IMR-90 (cell line): ENCODE results near the gene PRKCA. TPM values are rescaled to one million over a fixed set of nuclear protein-coding genes. Genes with fewer than 3 reads are reported as not detected.

Experiments
- ATAC-seq: fragments of 200-7000 bp; cut with Tn5 transposase; 2 replicates; pipeline ENCODE4 v1.9.1; 2020; ENCODE audit warnings: low read depth, mild to moderate bottlenecking, moderate library complexity
- BruUV-seq: library from RNA; stranded (reverse); fragments of 400-500 nt; replicated peaks from 2 replicates; lab custom pipeline; 2021; lab: Mats Ljungman, UMichigan
- CTCF ChIA-PET: fragments of 300-600 bp; formaldehyde crosslinking; extraction: SDS; loops from one replicate; lab custom pipeline; 2021; ENCODE audit warnings: antibody characterized with exemption; lab: Yijun Ruan, JAX
- POLR2A ChIA-PET: fragments of 300-600 bp; sonication (Branson Sonifier 250); formaldehyde crosslinking; loops from one replicate; lab custom pipeline; 2022; ENCODE audit warnings: antibody characterized with exemption; ENCODE audit not compliant: unreplicated experiment; lab: Charles Lee
- DNase-seq: peaks from one replicate; pipeline ENCODE4 v3.0.0; 2013
- H2AFZ ChIP-seq: replicated peaks from 2 replicates; pipeline ENCODE3; 2013; ENCODE audit warnings: low read length, mild to moderate bottlenecking; ENCODE audit not compliant: poor library complexity
- H2AK5ac ChIP-seq: 2 replicates; pipeline ENCODE4 v1.6.1; 2013; ENCODE audit warnings: low read depth, low read length, inconsistent platforms
- H2AK9ac ChIP-seq: replicated peaks from 2 replicates; pipeline ENCODE3; 2013; ENCODE audit warnings: mild to moderate bottlenecking, low read depth, low read length, moderate library complexity; ENCODE audit not compliant: poor library complexity
- H2BK120ac ChIP-seq: 2 replicates; pipeline ENCODE4 v1.6.1; 2013; ENCODE audit warnings: low read depth, low read length, inconsistent platforms
- H2BK15ac ChIP-seq: 3 replicates; pipeline ENCODE4 v1.6.1; 2013; ENCODE audit warnings: low read depth, low read length, inconsistent platforms
- H2BK20ac ChIP-seq: 2 replicates; pipeline ENCODE4 v1.6.1; 2013; ENCODE audit warnings: low read depth, mild to moderate bottlenecking, inconsistent platforms, low read length, moderate library complexity
- H2BK5ac ChIP-seq: 2 replicates; pipeline ENCODE4 v1.6.1; 2013; ENCODE audit warnings: mild to moderate bottlenecking, low read depth, low read length, inconsistent platforms; ENCODE audit not compliant: poor library complexity, severe bottlenecking
- H3K14ac ChIP-seq: replicated peaks from 2 replicates; pipeline ENCODE4 v1.6.1; 2013; ENCODE audit warnings: low read depth, low read length, inconsistent platforms
- H3K18ac ChIP-seq: 2 replicates; pipeline ENCODE4 v1.6.1; 2013; ENCODE audit warnings: low read depth, low read length, control low read depth
- H3K23ac ChIP-seq: 2 replicates; pipeline ENCODE4 v1.6.1; 2013; ENCODE audit warnings: low read depth, low read length, inconsistent platforms
- H3K27ac ChIP-seq: 2 replicates; pipeline ENCODE4 v1.5.1; 2013; ENCODE audit warnings: mild to moderate bottlenecking, control low read depth, low read length; ENCODE audit not compliant: insufficient read depth
- H3K27me3 ChIP-seq: 2 replicates; pipeline ENCODE4 v1.6.1; 2013; ENCODE audit warnings: low read length; ENCODE audit not compliant: control insufficient read depth, insufficient read depth
- H3K36me3 ChIP-seq: 2 replicates; pipeline ENCODE4 v1.6.1; 2013; ENCODE audit warnings: low read length, mixed read lengths; ENCODE audit not compliant: control insufficient read depth, insufficient read depth
- H3K4ac ChIP-seq: 2 replicates; pipeline ENCODE4 v1.6.1; 2013; ENCODE audit warnings: low read depth, low read length, inconsistent platforms
- H3K4me1 ChIP-seq: 2 replicates; pipeline ENCODE4 v1.6.1; 2013; ENCODE audit warnings: low read length, mixed read lengths; ENCODE audit not compliant: control insufficient read depth, insufficient read depth
- H3K4me2 ChIP-seq: 2 replicates; pipeline ENCODE4 v1.6.1; 2013; ENCODE audit warnings: low read depth, mild to moderate bottlenecking, control low read depth, low read length, moderate library complexity
- H3K4me3 ChIP-seq: 2 replicates; pipeline ENCODE4 v1.5.1; 2013; ENCODE audit warnings: low read depth, mild to moderate bottlenecking, control low read depth, low read length, moderate library complexity; ENCODE audit not compliant: insufficient read depth
- H3K56ac ChIP-seq: 2 replicates; pipeline ENCODE4 v1.6.1; 2013; ENCODE audit warnings: low read length, inconsistent platforms; ENCODE audit not compliant: insufficient read depth; ENCODE audit errors: extremely low read depth
- H3K79me1 ChIP-seq, 2 experiments: 2 replicates each; pipeline ENCODE4 v1.6.1; 2013; ENCODE audit warnings: low read length in 2 of 2, inconsistent platforms in 1 of 2, low read depth in 1 of 2
- H3K9ac ChIP-seq: 2 replicates; pipeline ENCODE4 v1.6.1; 2013; ENCODE audit warnings: low read depth, low read length, control low read depth
- H3K9me1 ChIP-seq: 2 replicates; pipeline ENCODE4 v1.6.1; 2013; ENCODE audit warnings: low read length, inconsistent platforms; ENCODE audit not compliant: insufficient read depth
- H3K9me3 ChIP-seq: 2 replicates; pipeline ENCODE4 v1.6.1; 2013; ENCODE audit warnings: low read length; ENCODE audit not compliant: control insufficient read depth, insufficient read depth
- H4K20me1 ChIP-seq: 2 replicates; pipeline ENCODE4 v1.6.1; 2013; ENCODE audit warnings: low read length, inconsistent platforms; ENCODE audit not compliant: insufficient read depth
- H4K5ac ChIP-seq: 2 replicates; pipeline ENCODE4 v1.6.1; 2013; ENCODE audit warnings: mild to moderate bottlenecking, low read depth, low read length, control low read depth
- H4K8ac ChIP-seq, 2 experiments: 2 replicates each; pipeline ENCODE4 v1.6.1; 2013; ENCODE audit warnings: low read depth in 2 of 2, low read length in 2 of 2, control low read depth in 1 of 2, inconsistent platforms in 1 of 2
- H4K91ac ChIP-seq: 2 replicates; pipeline ENCODE4 v1.6.1; 2013; ENCODE audit warnings: low read depth, low read length, inconsistent platforms; ENCODE audit not compliant: insufficient read depth
- BHLHE40 ChIP-seq: fragments of 150-350 bp; IDR thresholded peaks from 2 replicates; pipeline ENCODE4 v1.6.1; 2016; ENCODE audit warnings: mild to moderate bottlenecking, low read depth, low read length
- CEBPB ChIP-seq: IDR thresholded peaks from 2 replicates; pipeline ENCODE4 v1.6.1; 2012; ENCODE audit warnings: low read depth, low read length, improper control_type of control experiment
- FOS ChIP-seq: fragments of 150-350 bp; IDR thresholded peaks from 2 replicates; pipeline ENCODE4 v1.6.1; 2016; ENCODE audit warnings: low read depth, low read length
- MAZ ChIP-seq: IDR thresholded peaks from 2 replicates; pipeline ENCODE4 v1.6.1; 2012; ENCODE audit warnings: low read depth, mild to moderate bottlenecking, low read length, improper control_type of control experiment, moderate library complexity, borderline replicate concordance
- MXI1 ChIP-seq: IDR thresholded peaks from 2 replicates; pipeline ENCODE4 v1.6.1; 2012; ENCODE audit warnings: low read depth, mild to moderate bottlenecking, low read length, moderate library complexity, borderline replicate concordance
- NFE2L2 ChIP-seq: fragments of 150-350 bp; IDR thresholded peaks from 2 replicates; pipeline ENCODE4 v1.6.1; 2016; ENCODE audit warnings: low read depth, mild to moderate bottlenecking, low read length
- POLR2A ChIP-seq: IDR thresholded peaks from 2 replicates; pipeline ENCODE4 v1.6.1; 2012; ENCODE audit warnings: mild to moderate bottlenecking, low read depth, low read length
- RAD21 ChIP-seq: IDR thresholded peaks from 2 replicates; pipeline ENCODE4 v1.6.1; 2012; ENCODE audit warnings: low read length, improper control_type of control experiment
- RCOR1 ChIP-seq: IDR thresholded peaks from 2 replicates; pipeline ENCODE4 v1.6.1; 2012; ENCODE audit warnings: mild to moderate bottlenecking, low read length, improper control_type of control experiment; ENCODE audit not compliant: insufficient replicate concordance
- RFX5 ChIP-seq: IDR thresholded peaks from 2 replicates; pipeline ENCODE4 v1.8.0; 2012; ENCODE audit warnings: low read depth, mild to moderate bottlenecking, low read length, moderate library complexity
- SMC3 ChIP-seq: fragments of 150-350 bp; IDR thresholded peaks from 2 replicates; pipeline ENCODE4 v1.6.1; 2016; ENCODE audit warnings: low read depth, mild to moderate bottlenecking, antibody characterized with exemption, low read length, moderate library complexity
- WGBS, 2 experiments: methylation state at CpG; one replicate each; pipeline versions ENCODE4 v1.1.5 to v1.1.7; 2013; ENCODE audit warnings: missing lambda C conversion rate in 2 of 2; ENCODE audit not compliant: insufficient read length in 1 of 2; ENCODE audit errors: extremely low coverage in 2 of 2; 5-methylcytosine and 5-hydroxymethylcytosine counted together
- dilution Hi-C: fragments of 300-500 bp; cut with HindIII; formaldehyde crosslinking; loops from one replicate; pipeline ENCODE4 v1.14.3; 2018; ENCODE audit warnings: low sequenced_read_pairs; ENCODE audit not compliant: unreplicated experiment
- in situ Hi-C: fragments of 300-500 bp; cut with MboI; formaldehyde crosslinking; loops from 3 replicates; pipeline ENCODE4 v1.14.3; 2019; ENCODE audit warnings: low sequenced_read_pairs, inconsistent platforms, mixed read lengths
- intact Hi-C: fragments of 100-400 bp; cut with micrococcal nuclease; formaldehyde crosslinking; loops from 2 replicates; pipeline ENCODE4 v1.10.0; 2022
- polyA plus RNA-seq, 3 experiments: library from polyadenylated mRNA; depleted of rRNA; stranded (reverse); fragments of >200 nt; gene quantifications; 2 replicates each; pipeline ENCODE4 v1.2.3, GENCODE V29; 2012; ENCODE audit warnings: low replicate concordance in 1 of 3
- total RNA-seq: library from RNA; depleted of rRNA; stranded (reverse); fragments of >200 nt; gene quantifications from 2 replicates; pipeline ENCODE4 v1.2.3, GENCODE V29; 2012
- TF ChIP-seq, protein P1 (sequence below): fragments of 150-350 bp; IDR thresholded peaks from 2 replicates; pipeline ENCODE4 v1.6.1; 2017; ENCODE audit warnings: mild to moderate bottlenecking, antibody characterized with exemption, low read length, low read depth
- TF ChIP-seq, protein P2 (sequence below): conservative IDR thresholded peaks from 2 replicates; pipeline ENCODE4 v1.5.1; 2012; ENCODE audit warnings: mild to moderate bottlenecking, low read depth, low read length, improper control_type of control experiment

Gene PRKCA
- total and polyA plus RNA-seq, 2 of the 4 experiments (the other 2 are of a cell fraction) = 31.0 to 46.0 TPM

DNA sequence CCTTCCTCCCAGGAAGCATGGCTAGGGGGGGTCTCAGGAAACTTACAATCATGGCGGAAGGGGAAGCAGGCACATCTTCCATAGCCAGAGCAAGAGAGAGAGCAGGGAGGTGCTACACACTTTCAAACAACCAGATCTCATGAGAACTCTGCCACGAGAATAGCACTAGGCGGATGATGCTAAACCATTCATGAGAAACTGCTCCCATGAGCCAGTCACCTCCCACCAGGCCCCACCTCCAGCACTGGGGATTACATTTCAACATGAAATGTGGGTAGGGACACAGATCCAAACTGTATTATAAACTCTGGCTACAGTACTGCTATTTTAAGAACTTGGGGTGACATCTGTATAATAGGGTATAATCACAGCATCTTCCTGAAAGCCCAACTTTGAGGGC lies 449.4 kb downstream of the PRKCA start:
- no peak overlapping the region for H3K9ac ChIP-seq
- no peak overlapping the region for H4K5ac ChIP-seq
- H3K27me3 ChIP-seq = no peaks in the 10 kb centered on the region
- no peak for ATAC-seq
- TF ChIP-seq MXI1 (no peak), FOS (no peak), SMC3 (no peak), NFE2L2 (no peak), POLR2A (no peak), RFX5 (no peak), RCOR1 (no peak), MAZ (no peak), CEBPB (no peak), BHLHE40 (no peak), RAD21 (no peak)
- TF ChIP-seq, protein P1, sequence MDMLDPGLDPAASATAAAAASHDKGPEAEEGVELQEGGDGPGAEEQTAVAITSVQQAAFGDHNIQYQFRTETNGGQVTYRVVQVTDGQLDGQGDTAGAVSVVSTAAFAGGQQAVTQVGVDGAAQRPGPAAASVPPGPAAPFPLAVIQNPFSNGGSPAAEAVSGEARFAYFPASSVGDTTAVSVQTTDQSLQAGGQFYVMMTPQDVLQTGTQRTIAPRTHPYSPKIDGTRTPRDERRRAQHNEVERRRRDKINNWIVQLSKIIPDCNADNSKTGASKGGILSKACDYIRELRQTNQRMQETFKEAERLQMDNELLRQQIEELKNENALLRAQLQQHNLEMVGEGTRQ = no peak
- TF ChIP-seq, protein P2, sequence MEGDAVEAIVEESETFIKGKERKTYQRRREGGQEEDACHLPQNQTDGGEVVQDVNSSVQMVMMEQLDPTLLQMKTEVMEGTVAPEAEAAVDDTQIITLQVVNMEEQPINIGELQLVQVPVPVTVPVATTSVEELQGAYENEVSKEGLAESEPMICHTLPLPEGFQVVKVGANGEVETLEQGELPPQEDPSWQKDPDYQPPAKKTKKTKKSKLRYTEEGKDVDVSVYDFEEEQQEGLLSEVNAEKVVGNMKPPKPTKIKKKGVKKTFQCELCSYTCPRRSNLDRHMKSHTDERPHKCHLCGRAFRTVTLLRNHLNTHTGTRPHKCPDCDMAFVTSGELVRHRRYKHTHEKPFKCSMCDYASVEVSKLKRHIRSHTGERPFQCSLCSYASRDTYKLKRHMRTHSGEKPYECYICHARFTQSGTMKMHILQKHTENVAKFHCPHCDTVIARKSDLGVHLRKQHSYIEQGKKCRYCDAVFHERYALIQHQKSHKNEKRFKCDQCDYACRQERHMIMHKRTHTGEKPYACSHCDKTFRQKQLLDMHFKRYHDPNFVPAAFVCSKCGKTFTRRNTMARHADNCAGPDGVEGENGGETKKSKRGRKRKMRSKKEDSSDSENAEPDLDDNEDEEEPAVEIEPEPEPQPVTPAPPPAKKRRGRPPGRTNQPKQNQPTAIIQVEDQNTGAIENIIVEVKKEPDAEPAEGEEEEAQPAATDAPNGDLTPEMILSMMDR = no peak
- H3K4me2 ChIP-seq = no peak overlapping the region
- H2BK120ac ChIP-seq = no peak overlapping the region
- POLR2A ChIA-PET = no interaction called here
- no peak overlapping the region for H3K4me3 ChIP-seq
- peaks cover 42% of the 10 kb centered on the region for H3K36me3 ChIP-seq
- H4K8ac ChIP-seq = no peak overlapping the region
- no peak overlapping the region for H3K23ac ChIP-seq
- H4K91ac ChIP-seq = no peak overlapping the region
- no peak overlapping the region for H2AFZ ChIP-seq
- intact Hi-C loops = no loop called here
- no TSS peak for BruUV-seq
- H3K79me1 ChIP-seq = peaks cover 0 to 9% of the 10 kb centered on the region in 2 experiments; a peak in 2 of 4 replicates
- H3K9me1 ChIP-seq = peaks cover 10% of the 10 kb centered on the region; the same call in 1 of the 2 replicates
- H2AK5ac ChIP-seq = no peak overlapping the region
- in situ Hi-C loops = no loop called here
- dilution Hi-C loops = no loop called here
- no peaks in the 10 kb centered on the region for H3K4me1 ChIP-seq
- WGBS, 2 experiments = no CpG with 5 or more reads among the region's 3 CpGs
- no peak overlapping the region for H2BK15ac ChIP-seq
- CTCF ChIA-PET = no interaction called here
- no peak overlapping the region for H3K14ac ChIP-seq
- no peaks in the 10 kb centered on the region for H3K9me3 ChIP-seq
- H2BK20ac ChIP-seq = no peak overlapping the region
- no peak overlapping the region for H3K18ac ChIP-seq
- H3K27ac ChIP-seq = no peak overlapping the region
- no peak overlapping the region for H3K56ac ChIP-seq
- no peaks in the 10 kb centered on the region for H4K20me1 ChIP-seq
- no peak overlapping the region for H2BK5ac ChIP-seq
- no peak for DNase-seq
- H2AK9ac ChIP-seq = no peak overlapping the region
- H3K4ac ChIP-seq = no peak overlapping the region
